ENCODE data around the gene FTCDNL1.

FTCDNL1 gene

DNA sequence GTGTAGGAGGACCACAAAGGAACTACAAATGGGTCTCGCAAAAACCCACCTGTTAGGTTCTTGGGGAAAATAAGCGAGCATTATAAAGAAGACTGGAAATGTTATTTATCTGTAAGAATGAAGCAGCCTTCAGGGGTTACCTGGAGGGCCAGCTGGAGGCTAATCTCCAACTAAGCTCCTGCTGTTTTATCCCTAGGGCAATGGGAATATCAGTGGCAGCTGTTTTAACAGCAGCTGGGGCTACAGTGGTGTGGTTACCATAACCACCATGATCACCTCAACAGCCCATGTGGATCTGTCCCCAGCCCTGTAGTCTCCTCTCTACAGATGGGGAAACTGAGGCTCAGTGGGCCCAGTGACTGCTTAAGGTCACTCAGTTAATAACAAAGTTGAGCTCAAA is 108.1 kb downstream of the FTCDNL1 start:
- DNase-seq (ENCODE audit: low spot score), result no peak

DNA sequence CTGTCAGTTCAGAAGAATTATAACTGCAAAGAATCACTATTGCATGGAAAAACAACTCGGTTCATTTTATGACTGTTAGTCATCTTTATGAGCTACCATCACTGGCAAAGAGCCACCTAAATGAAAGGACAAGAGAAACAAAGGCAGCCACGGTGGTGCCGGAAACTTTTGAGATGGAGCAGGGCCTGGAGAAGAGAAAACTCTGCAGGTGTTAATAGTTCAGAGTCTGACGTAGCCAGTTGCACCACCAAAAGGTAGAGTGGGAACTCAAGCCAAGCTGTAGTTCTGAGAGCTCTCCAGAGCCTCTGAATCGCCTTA is 110.9 kb downstream of the FTCDNL1 start:
- no peak for DNase-seq (ENCODE audit: low spot score)

DNA sequence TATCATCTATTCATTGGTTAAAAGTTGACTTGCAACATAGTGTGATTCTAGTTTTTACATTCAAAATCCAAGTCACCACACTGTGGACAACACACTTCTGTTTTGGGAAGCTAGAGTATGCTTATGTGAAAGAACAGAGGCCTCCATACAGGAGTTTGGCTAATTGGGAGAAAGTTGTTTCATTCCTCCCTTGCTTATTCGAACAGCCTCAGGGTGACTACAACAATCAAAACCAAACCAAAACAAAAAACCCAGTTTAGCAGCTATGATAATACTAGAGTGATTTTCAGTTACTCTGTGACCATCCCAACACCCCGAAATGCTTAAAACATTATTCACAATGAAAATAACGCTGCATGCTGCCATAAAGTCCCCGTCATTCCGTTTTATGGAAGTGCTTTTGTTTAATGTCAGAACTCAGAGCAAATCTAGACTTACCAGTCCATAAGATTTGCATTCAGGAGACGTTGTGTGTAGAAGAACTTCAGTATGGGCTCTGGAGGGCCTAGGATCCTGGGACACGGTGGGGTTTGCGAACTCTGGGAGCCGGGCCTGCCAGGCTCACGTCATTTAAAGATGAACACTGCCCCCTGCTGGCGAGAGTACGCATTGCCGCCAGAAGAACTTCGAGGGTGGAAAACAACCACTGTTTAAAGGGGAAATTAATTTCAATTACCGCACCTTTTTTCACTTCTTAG is 111.4 kb downstream of the FTCDNL1 start:
- peak; percentile 28 for DNase-seq (ENCODE audit: low spot score)

DNA sequence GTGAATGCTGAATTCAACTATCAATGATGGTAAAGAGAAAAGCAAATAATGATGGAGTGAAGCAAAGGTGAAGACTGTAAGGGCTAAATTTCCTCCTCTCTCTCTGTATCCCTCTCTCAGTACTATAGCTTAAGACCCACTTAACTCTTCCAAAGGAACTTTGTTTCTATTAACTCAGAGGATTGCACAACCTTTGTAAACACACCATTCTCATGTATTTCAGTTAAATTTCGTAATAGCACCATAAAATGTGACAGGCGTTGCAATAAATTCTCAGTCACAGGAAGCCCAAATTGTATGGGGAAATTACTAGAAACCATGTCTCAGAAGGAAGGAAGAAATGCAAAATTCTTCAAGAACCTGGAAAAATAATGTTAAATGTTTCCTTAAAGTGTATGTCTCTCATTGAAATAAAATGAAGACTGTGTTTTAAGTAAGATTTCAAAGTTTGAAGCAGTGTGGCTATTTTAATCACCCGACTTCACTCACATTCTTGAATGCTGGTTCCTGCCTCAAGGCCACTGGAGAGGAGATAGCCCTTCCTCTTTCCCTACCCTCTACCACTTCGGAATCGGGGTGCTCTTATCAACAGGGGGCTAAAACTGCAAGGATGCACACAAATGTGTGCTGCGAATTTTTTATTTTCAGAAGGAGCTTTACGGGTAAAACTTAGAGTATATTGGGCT is 112.1 kb downstream of the FTCDNL1 start:
- peak; percentile 15 for DNase-seq (ENCODE audit: low spot score)

DNA sequence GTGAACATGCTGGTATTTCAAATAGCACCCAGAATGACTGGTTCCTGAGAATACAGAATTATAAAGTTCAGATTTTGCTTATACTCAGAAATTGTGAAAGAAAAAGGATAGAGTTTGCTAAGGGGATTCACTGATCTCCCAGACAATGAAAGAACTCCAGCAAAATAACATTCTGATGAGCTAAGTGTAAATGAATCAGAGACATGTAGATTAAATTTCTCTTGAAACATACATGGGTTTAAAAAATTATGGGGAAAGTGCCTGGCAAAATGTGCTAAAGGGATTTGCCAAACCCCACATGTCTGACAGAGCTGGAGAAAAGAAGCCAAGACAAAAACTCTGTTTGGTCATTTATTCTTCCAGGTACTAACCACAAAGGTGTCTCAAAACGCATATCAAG is 116.3 kb downstream of the FTCDNL1 start:
- DNase-seq (ENCODE audit: low spot score), result no peak

DNA sequence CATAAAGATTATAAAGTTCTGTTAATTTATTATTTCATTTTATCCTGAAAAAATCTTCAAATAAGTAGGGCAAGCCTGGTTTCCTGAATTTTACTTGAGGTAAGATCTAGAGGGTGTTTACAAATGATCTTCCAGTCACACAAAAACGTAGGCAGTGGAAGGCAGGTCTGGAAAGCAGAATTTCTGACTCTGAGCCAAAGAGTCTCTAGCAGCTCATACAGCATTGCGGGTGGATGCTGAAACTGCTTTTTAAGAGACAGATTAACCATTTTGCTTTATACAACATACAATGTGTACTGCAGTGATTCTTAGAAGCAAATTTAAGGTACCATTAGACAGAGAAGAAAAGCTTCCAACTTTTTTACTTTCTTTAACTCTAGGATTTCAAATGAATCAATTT is 117.0 kb downstream of the FTCDNL1 start:
- no peak for DNase-seq (ENCODE audit: low spot score)

DNA sequence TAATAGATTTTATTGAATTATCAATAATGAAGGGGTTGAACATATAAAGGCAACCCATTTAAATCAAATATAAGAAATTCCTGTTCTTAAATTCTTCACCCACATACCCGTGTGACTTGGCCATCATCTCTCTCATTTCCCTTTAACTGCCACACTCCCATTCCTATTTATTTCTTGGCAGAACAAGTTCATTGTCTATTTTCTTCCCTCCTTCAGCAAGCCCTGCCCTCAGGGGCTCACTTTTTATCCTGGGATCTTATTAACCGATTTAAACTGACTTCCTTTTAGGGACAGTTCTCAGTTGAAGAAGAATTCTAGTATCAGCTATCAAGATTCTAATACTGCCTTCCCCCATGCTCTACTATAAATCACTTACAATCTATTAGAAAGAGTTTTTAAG is 123.2 kb downstream of the FTCDNL1 start:
- DNase-seq (ENCODE audit: low spot score), result no peak

DNA sequence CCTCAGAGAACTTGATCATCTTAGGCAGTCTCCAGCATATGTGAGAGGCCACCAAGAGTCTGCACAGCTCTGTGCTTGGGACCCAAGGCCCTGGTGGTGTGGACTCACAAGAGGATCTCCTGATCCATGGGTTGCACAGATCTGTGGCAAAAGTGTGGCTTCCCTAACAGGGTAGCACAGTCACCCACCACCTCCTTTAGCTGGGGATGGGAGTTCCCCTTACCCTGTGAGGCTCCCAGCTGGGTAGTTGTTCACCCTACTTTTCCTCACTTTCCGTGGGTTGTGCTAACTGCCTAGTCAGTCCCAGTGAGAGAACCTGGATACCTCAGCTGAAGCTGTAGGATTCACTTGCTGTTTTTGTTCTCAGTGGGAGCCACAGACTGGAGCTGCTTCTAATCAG is 123.7 kb downstream of the FTCDNL1 start:
- no peak for DNase-seq (ENCODE audit: low spot score)

DNA sequence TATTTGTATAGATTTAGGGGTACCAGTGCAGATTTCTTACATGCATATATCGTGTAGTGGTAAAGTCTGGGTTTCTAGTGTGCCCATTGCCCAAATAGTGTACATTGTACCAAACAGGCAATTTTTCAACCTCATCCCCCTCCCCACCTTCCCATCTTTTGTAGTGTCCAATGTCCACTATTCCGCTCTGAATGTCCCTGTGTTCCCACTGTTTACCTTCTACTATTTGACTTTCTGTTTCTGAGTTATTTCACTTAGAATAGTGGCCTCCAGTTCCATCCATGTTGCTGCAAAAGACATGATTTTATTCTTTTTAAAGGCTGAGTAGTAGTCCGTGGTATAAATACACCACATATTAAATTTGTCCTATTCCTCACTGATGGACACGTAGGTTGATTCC is 132.9 kb downstream of the FTCDNL1 start:
- DNase-seq (ENCODE audit: low spot score), result no peak

DNA sequence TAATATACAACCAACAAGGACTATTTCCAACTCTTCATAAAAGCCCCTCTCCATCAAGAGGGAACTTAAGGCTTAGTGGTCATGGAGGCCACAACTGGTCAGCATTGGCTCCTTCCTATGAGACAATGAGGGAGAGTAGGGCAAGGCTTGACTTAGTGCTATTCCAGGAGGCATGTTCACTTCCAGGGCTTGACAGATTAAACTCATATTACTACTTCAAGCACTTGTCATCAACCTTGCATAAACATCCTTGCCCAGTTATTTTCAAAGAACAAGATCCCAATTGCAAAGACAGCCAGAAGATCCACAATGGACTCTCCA is 133.4 kb downstream of the FTCDNL1 start:
- no peak for DNase-seq (ENCODE audit: low spot score)

DNA sequence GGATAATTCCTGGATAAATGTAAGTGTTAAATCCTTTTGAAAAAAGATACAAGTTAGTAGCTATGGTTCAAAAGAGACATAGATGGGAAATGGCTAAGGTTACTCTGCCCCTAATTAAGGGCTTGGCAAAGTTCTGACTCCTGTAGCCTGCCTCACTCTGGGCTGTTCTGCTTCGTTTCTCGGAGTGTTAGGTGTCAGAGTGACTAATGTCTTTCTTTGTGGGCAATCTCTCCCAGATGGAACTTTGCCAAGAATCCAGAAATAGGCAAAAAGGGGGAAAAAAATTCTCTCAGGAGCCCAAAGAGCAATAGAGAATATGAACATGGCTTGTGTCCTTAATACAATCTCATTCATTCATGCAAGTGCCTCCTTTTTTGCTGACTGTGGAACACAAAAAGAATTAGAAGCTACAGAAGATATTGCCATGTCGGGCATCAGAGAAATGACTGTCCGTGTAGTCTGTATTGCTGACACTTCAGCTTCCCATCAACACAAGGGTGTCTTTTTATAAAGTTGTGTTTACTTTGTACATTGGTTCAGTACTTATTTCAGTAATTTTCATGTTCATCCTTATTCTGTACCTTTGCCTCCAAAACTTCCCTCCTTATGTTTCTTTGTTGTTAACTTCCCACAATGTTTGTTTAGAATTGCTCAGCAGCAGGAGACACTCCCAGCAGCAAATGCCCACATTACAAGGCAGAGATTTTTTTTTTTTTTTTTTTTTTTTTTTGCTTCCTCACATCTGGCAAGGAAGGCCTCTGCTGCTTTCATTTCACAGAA is 134.0 kb downstream of the FTCDNL1 start:
- no peak for DNase-seq (ENCODE audit: low spot score)

DNA sequence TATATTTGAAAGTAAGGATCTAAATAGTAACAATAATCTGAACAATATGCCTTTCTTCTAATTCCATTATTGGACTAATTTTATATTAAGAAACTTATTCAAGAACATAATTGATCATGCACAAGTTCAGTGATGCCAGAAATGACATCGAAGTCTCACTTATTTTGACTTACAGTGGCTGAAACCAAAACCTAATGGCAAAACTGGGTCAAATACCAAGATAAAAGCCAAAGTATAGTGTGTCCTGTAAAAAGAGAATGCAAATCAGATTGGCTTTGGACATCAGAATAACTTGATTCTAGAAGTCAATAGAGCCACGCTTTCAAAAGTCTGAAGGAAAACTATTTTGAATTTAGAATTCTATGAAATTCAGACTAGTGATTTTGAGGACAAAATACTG is 137.2 kb downstream of the FTCDNL1 start:
- no peak for DNase-seq (ENCODE audit: low spot score)

DNA sequence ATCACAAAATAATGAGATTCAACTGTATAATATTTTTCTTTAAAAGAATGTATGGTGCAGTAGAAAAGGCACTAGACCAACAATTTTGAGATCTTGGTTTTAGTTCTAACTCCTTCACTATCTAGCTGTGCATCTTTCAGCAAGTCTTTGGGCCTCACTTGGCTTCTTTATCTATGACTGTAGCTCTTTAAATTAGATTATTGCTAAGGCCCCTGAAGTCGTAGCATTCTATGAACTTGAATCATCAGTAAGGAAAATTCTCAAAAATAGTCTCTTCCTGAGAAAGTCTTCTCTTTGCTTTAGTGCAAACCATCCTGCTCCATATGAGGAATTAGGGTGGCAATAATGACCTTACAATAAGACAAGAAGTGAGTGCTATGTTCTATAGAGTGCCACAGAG is 140.4 kb downstream of the FTCDNL1 start:
- DNase-seq (ENCODE audit: low spot score), result no peak

Measured in HuH-7.5 (cell line).